IPS DF 19.7 (cell line): ENCODE measurements around the gene PPP1R26.
"Not testable (repeated sequence)": the region's sequence is repeated elsewhere in the genome, so short reads cannot be mapped to it uniquely, and the experiment has no call there.

Source experiments
- DNase-seq: peaks from one replicate; pipeline ENCODE4 v3.0.0-alpha.2; 2013; ENCODE audit warnings: low read depth, low spot score

Gene PPP1R26

GRCh38 chr9:135503371-135504261 lies 24.0 kb downstream of the PPP1R26 start:
- DNase-seq: no peak

- no peak for DNase-seq
Measured at GRCh38 chr9:135504262-135505243, 25.0 kb downstream of the PPP1R26 start.

GRCh38 chr9:135505406-135506187 lies 26.0 kb downstream of the PPP1R26 start:
- DNase-seq: no peak

GRCh38 chr9:135506327-135507103 lies 26.9 kb downstream of the PPP1R26 start:
- DNase-seq: no peak

GRCh38 chr9:135507104-135508035 lies 27.8 kb downstream of the PPP1R26 start:
- DNase-seq: no peak

GRCh38 chr9:135508211-135508820 lies 28.7 kb downstream of the PPP1R26 start:
- DNase-seq: no peak

- no peak for DNase-seq
Measured at GRCh38 chr9:135509458-135509857, 29.9 kb downstream of the PPP1R26 start.

- DNase-seq: no peak
Measured at GRCh38 chr9:135512241-135512603, 32.6 kb downstream of the PPP1R26 start.

GRCh38 chr9:135512904-135513303 lies 33.3 kb downstream of the PPP1R26 start:
- DNase-seq: no peak

- no peak for DNase-seq
Measured at GRCh38 chr9:135513351-135513846, 33.8 kb downstream of the PPP1R26 start.

- DNase-seq: not testable (repeated sequence)
Measured at GRCh38 chr9:135513906-135514305, 34.3 kb downstream of the PPP1R26 start.

GRCh38 chr9:135514342-135515082 lies 34.9 kb downstream of the PPP1R26 start:
- DNase-seq: no peak

- DNase-seq: no peak
Measured at GRCh38 chr9:135515083-135515951, 35.7 kb downstream of the PPP1R26 start.

- no peak for DNase-seq
Measured at GRCh38 chr9:135516132-135516860, 36.7 kb downstream of the PPP1R26 start.

- DNase-seq: no peak
Measured at GRCh38 chr9:135517407-135517822, 37.8 kb downstream of the PPP1R26 start.

- DNase-seq: no peak
Measured at GRCh38 chr9:135519179-135519971, 39.8 kb downstream of the PPP1R26 start.
